RWPE1 (cell line): ENCODE data around the gene ZNRF2.

Experiments used
- CTCF ChIA-PET: fragments of 350-600 bp; sonication (Branson Sonifier 250); formaldehyde crosslinking; extraction: SDS; loops from one replicate; lab custom pipeline; 2021; lab: Yijun Ruan, JAX
- POLR2A ChIA-PET: fragments of 400-600 bp; formaldehyde crosslinking; extraction: SDS; loops from one replicate; lab custom pipeline; 2020; ENCODE audit warnings: antibody characterized with exemption; ENCODE audit not compliant: low non-redundant PET; lab: Yijun Ruan, JAX
- DNase-seq: peaks from one replicate; pipeline ENCODE4 v3.0.0; 2012; ENCODE audit warnings: low spot score
- H3K27ac ChIP-seq: fragments of 450-650 bp; 2 replicates; pipeline ENCODE4 v1.5.1; 2017
- CTCF ChIP-seq: fragments of 450-650 bp; conservative IDR thresholded peaks from 2 replicates; pipeline ENCODE4 v1.5.1; 2017; ENCODE audit warnings: low read depth, mild to moderate bottlenecking

Gene ZNRF2

GRCh38 chr7:30309302-30309701 is 24.9 kb downstream of the ZNRF2 start:
- no peak for TF ChIP-seq CTCF
- ChIA-PET POLR2A (no interaction called here), CTCF (interaction anchor here (0.6 kb wide), 1 partner anchor 67 kb away, joined by 7 read pairs; no protein-coding TSS in a partner anchor)
- no peak overlapping the region for H3K27ac ChIP-seq
- DNase-seq = no peak

- no peak overlapping the region for H3K27ac ChIP-seq
- TF ChIP-seq CTCF = no peak
- DNase-seq = no peak
- ChIA-PET POLR2A (no interaction called here), CTCF (no interaction called here)
These were observed 25.5 kb downstream of the ZNRF2 start for GRCh38 chr7:30309842-30310435.

GRCh38 chr7:30310674-30311362 is 26.4 kb downstream of the ZNRF2 start:
- H3K27ac ChIP-seq = no peak overlapping the region
- POLR2A ChIA-PET = no interaction called here

GRCh38 chr7:30312178-30312577 is 27.8 kb downstream of the ZNRF2 start:
- H3K27ac ChIP-seq = no peak overlapping the region
- ChIA-PET POLR2A (no interaction called here), CTCF (no interaction called here)
- TF ChIP-seq CTCF = no peak
- DNase-seq = no peak

More at GRCh38 chr7:30310674-30311362, 26.4 kb downstream of the ZNRF2 start:
- CTCF ChIA-PET = no interaction called here
- no peak for TF ChIP-seq CTCF
- DNase-seq = no peak

GRCh38 chr7:30313348-30313747 is 29.0 kb downstream of the ZNRF2 start:
- no peak for TF ChIP-seq CTCF
- POLR2A ChIA-PET = no interaction called here

GRCh38 chr7:30313793-30314192 is 29.4 kb downstream of the ZNRF2 start:
- no peak for TF ChIP-seq CTCF
- no peak for DNase-seq
- CTCF ChIA-PET = no interaction called here
- H3K27ac ChIP-seq = no peak overlapping the region
- POLR2A ChIA-PET = no interaction called here

More at GRCh38 chr7:30313348-30313747, 29.0 kb downstream of the ZNRF2 start:
- CTCF ChIA-PET = no interaction called here
- no peak for DNase-seq
- H3K27ac ChIP-seq = no peak overlapping the region
